Hematopoietic multipotent progenitor cell treated with erythropoietin and hydrocortisone succinate and interleukin-3 and kit ligand, for 15 days (in vitro differentiated cells): ENCODE results near the gene ATP8B1.

ENCODE experiments used
- DNase-seq: peaks from one replicate; pipeline ENCODE4 v3.0.0-alpha.2; 2015; ENCODE audit warnings: low spot score

Gene ATP8B1

DNA sequence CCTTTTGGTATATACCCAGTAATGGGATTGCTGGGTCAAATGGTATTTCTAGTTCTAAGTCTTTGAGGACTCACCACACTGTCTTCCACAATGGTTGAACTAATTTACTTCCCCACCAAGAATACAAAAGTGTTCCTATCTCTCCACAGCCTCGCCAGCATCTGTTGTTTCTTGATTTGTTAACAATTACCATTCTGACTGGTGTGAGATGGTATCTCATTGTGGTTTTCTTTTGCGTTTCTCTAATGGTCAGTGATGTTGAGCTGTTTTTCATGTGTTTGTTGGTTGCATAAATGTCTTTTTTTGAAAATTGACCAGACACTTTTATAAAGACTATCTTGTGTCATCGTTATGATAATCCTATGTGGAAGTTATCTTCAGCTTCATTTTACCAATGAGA lies 16.0 kb upstream of the ATP8B1 start:
- no peak for DNase-seq

DNA sequence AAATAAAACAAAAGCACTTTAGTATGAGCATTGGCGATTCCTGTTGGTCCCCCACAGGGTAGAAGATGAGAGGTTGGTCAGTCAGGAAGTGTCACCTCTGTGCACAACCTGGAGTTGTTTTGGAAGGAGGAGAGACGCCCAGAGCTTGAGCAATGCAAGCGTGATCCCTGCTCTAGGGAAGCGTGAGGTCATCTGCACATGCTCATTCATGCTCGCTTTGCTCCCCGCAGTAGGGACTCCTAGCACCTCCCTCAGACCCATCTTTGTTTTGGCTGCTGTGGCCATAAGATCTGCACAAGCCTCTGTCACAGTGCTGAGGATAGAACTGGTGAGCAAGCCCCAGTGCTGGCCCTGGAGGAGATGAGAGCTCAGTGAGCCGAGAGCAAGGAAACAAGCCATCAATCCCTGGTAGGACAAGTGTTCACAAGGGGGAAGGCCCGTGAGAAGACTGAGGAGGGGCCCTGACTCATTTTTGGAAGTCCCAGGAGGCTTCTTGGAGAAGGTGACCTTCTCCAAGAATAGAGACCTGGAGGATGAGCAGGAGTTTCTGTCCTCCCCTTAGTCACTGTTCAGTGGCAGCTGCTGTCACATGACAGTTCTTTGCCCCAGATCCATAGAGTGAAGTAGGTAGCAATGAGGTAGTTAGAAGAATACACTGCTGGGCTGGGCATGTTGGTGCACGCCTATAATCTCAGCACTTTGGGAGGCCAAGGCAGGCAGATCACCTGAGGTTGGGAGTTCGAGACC lies 13.3 kb upstream of the ATP8B1 start:
- DNase-seq: no peak

DNA sequence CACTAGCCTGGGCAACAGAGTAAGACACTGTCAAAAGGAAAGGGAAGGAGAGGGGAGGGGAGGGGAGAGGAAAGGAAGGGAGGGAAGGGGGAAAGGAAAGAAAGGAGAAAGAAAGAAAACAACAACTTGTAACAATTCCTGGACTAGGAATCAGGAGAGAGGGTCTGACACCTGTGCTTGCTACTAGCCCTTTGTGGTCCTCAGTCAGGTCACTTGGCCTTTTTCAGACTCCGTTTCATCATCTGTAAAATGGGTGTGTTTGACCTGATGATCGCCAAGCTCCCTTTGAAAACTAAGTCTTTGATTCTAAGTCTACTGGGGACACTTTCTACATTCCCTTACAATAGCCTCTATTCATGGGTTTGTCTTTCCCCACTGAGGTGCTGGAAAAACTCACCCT lies 11.4 kb upstream of the ATP8B1 start:
- DNase-seq: no peak

DNA sequence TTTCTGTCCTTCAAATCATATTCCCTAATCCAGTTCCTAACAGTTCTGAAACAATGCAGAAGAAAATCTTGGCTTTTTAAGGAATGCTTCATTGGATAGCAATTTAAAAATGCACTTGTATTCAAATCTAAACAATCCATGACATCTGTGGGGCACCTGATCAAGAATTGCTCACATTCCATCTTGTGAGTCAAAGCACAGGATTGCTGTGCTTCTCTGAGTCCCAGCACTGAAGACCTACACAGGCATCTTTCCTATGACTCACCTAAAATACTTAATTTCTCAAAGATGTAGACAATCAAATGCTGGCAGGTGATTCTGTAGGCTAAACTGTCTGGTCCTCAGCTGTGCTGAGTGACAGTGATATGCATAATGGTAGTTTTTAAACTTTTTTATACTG lies 10.1 kb upstream of the ATP8B1 start:
- DNase-seq: no peak

DNA sequence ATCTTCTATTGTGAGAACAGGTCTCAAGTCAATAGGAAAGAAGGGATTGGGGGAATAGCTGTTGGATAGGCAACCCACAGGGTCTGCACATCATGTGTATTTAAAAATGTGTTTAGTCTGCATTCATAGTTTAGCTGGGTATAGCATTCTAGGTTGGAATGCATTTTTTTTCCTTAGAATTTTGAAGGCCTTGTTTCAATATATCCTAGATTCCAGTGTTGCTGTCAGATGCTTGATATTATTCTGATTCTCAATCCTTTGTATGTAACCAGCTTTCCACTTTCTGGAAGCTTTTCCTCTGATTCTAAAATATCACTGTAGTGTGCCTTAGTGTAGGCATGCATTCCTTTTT lies 9.0 kb upstream of the ATP8B1 start:
- DNase-seq: no peak

DNA sequence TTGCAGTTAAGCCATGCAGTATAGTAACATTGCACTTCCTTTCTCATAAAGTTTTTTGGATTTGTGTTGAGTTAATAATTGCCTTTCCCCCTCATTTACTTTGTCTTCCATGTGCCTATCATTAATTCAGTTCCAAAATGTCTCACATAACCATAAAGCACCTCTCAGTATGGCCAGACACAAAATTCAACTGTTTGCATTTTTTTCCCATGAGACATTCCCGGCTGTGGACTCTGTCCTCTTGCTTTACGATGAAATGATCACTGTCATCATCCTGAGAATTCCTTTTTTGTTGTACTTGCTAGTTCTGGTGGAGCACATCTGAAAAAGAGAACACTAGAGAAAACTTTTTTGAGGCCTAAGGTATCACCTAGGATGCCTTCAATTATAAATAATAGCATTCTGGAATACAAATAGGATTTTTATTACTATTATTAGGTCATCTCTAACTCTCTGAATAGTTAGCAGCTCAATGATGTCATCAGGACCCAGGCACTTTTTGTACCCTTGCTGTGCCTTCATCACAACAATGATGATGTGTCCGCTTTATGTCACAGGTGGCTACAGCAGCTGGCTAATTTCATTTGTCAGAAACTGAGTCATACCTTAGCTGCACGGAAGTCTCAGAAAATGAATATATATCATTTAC lies 8.5 kb upstream of the ATP8B1 start:
- DNase-seq: no peak

DNA sequence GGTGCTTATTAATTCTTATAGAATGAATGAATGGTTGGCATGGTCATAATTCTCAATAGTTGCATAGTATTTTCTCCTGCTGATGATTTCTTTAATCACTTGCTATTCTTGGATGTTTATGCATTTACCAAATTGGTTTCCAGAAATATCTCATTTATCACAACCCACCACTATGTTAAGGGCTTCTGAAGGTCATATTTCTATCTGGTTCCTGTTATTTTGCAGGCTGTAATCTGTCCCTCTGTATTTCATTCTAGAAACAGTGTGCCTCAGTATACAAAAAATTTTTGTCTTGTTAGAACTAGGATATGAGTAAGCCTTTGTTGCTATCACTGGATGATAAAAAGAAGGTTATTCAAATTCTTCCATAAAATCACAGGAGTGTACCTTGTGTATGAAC lies 6.1 kb upstream of the ATP8B1 start:
- no peak for DNase-seq

DNA sequence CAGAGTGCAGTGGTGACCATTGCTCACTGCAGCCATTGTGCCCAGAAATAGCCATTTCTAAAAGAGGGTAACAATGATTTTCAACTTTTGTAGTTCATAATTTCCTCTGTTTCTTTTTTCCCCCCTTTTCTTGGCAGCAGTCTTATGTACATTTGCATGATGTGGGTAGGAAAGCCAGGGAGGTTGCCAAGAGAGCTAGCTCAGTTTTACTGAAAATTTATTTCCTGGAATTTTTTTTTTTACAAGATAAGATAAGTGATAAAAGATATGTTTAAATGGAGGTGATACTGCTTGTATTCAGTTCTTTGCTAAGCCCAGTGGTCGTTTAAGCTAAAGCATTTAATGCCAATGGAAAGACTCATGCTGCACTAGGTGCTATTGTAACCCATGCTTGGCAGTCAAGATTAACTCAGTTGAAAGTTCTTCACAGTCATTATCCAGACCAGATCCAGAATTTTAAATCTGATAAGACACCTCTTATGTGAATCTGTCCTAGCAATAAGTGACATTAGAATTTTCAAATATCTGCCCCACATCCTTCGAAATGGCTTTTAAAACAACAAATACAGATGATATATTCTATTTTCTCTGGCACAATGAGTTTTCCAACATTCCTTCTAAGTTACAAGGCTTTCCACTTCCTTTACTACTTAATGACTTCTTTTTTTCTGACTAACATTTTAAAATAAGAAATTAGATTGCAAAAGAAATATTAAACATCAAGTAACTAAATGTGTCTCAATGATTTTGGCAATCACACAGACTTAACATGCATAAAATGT lies 4.4 kb upstream of the ATP8B1 start:
- DNase-seq: no peak

DNA sequence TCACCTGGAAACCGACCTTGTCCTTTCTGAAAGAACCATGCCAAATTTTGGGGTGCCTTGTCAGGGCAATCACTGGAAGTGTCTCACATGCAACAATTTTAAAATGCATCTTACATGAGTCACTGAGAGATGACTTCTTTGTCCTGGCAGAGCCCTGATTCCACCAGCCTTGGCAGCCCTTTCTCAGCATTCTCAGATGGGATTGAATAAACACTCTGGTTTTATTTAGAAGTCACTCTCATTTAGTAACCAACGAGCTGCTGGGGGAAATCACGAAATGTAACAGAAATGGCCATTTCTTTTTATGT lies 3.8 kb upstream of the ATP8B1 start:
- no peak for DNase-seq

DNA sequence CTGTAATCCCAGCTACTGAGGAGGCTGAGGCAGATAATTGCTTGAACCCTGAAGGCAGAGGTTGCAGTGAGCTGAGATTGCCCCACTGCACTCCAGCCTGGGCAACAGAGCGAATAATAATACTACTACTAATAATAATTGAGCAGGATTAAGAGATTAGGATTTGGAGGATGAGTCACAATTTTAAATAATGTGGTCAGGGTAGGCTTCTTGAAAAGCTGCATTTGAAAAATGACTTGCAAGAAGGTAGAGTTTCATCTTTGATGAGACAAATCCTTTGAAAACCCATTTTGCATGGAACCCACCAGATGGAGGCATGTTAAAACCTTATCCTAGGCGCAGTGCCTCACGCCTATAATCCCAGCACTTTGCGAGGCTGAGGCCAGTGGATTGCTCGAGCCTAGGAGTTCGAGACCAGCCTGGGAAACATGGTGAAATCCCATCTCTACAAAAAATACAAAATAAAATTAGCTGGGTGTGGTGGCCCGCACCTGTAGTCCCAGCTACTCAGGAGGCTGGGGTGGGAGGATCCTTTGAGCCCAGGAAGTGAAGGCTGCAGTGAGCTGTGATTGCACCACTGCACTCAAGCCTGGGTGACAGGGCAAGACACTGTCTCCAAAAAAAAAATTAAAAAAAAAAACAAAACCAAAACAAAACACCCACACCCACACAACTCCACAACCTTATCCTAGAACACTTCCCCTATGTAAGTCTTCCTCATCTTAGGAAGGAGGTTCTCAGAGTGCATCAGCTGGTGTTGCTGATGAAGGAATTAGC lies 3.3 kb upstream of the ATP8B1 start:
- DNase-seq: no peak

DNA sequence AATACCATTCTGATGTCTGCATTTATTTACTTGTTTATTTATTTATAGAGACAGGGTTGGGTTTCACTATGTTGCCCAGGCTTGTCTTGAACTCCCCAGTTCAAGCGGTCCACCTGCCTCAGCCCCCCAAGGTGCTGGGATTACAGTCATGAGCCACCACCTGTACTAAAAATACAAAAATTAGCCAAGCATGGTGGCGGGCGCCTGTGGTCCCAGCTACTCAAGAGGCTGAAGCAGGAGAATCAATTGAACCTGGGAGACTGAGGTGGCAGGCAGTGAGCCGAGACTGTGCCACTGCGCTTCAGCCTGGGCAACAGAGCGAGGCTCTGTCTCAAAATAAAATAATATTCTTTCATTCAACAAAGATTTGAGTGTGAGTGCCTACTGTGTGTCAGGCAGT lies 2.0 kb upstream of the ATP8B1 start:
- DNase-seq: no peak

DNA sequence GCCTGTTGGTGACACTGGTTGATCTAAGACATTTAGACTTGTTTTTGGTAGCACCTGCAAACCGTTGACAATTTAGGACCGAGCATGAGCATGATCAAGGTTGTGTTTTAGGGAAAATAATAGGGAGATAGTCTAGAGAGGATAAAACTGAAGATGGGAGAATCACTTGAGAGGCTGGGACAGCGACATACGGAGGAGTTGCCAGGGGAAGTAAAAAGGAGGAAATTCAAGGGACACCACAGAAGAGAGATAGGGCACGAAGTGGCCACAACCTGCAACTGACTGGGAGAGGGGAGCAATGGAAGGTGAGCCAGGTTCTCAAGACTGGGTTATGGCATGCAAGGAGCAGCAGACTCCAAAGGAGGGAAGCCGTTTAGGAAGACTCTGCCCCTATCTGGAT lies 1.4 kb upstream of the ATP8B1 start:
- no peak for DNase-seq

DNA sequence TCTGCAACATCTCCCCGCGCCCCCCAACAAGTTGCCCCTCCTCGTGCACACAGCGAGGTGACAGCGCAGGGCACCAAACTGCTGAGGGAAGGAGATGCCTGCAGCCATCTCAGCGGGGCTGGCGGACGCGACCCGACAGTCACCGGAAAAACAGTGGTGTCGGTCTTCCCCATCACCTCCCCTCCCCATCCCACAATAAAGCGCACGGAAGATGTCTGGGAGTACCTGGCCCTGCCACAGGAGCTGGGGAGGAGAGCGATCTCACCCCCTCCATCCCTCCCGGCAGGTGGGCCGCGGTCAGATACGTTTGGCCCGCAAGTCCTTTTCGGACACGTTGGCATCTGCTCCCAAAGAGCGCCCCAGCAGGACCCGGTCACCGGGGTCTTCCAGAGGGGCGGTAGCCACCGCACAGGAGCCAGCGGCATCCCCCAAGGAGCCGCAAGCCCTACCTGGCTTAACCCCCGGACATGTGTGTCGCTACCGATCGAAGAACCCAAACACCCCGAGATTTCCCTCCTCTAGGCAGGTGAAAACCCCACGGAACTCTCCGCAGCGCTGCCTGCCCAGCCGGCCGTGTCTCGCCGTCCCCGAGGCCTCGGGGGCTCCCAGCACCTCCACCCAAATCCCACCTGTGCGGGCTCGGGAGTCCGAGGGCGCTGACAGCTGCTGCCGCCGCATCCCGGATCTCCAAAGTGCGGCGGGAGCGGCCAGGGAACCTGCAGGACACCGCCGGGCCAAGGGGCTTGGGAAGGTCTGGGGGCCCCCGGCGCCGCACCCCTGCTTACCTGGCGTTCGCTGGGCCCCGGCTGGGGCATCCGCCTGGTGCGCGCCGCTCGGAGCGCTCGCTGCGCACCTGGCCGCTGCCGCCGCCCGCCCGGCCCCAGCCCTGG lies 657 bp downstream of the ATP8B1 start:
- no peak for DNase-seq

DNA sequence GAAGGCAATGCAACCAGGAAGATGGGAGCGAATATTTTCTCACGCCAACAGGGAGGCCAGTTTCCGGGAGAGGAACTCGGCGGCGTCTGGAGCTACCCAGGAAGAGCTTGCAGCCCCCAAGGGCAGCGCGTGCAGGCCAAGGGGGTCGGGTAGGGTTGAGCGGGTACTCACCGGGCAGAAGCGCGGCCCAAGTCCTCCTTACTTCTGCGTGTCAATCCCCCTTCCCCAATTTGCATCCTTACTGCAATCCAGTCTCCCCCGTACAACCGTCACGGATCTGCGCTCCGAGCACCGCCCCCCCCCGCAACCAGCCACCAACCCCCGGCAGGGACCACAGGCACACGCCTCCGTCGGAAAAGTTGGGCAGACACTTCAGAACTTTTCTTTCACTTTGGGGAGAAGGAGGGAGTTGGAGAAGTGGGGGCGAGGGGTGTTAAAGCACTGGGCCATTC lies 1.3 kb downstream of the ATP8B1 start:
- DNase-seq: no peak

DNA sequence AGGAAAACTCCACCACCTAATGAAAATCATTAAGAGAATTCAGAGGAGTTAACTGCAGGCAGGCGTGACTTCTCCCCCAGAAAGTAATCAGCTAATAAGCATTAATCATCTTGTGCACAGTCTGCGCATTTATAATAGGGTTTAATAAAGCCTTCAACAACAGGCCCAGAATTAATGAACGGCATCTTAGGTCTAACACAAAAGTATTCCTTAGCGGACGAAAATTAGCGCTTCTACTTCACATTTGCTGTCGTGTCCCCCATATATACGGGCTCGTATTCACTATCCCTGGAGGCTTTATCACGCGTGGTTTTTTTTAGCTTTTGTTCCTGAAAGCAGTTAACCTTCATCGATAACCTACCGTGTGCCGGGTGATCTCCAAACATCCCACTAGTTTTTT lies 1.8 kb downstream of the ATP8B1 start:
- DNase-seq: no peak

DNA sequence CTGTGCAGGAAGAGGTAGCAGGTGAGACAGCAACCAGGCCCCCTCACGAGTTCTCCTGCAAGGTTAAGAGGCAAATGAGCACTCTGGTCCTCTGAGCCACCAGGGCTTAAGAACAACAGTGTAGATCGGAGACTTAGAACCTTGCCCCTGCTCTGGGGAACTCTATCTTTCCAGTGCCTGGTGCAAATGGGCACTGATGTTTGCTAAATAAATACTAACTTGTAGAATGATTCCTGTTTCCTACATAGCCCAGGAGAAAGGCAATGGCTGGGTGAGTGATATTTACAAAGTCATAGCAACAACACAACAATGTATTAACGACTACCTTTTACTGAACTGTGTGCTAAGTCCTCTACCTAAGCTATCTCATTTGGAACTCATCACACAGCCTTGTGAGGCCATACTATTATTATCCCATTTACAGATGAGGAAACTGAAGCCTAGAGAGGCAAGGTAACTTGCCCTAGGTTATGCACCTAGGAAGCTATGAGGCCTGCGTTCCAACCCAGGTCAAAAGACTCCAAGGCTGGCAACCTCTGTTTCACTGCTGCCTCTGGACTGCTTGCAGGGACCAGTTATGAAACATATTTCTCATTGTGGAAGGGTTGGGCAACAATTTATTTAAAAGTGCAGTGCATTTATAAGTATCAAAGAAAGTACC lies 4.3 kb downstream of the ATP8B1 start:
- DNase-seq: no peak

DNA sequence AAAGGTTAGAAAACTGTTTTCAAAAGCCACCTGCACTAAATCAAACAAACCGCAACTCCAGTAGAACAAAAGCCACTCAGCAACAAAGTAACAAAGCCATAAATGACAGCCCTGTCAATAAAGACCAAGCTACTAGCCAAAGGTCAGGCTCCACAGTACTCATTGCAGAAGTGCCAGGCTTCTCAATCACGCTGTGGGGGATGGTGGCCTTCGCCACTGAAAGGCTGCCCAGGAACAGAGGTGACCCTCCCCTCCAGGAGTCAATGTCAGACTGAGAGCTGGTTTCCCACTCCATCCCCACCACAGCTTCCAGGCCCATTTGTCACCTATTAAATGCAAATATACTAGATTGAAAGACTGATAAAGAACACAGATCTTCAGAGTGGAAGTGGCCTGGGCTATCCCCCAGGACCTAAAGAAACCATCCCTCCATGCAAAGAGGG lies 5.9 kb downstream of the ATP8B1 start:
- DNase-seq: no peak

DNA sequence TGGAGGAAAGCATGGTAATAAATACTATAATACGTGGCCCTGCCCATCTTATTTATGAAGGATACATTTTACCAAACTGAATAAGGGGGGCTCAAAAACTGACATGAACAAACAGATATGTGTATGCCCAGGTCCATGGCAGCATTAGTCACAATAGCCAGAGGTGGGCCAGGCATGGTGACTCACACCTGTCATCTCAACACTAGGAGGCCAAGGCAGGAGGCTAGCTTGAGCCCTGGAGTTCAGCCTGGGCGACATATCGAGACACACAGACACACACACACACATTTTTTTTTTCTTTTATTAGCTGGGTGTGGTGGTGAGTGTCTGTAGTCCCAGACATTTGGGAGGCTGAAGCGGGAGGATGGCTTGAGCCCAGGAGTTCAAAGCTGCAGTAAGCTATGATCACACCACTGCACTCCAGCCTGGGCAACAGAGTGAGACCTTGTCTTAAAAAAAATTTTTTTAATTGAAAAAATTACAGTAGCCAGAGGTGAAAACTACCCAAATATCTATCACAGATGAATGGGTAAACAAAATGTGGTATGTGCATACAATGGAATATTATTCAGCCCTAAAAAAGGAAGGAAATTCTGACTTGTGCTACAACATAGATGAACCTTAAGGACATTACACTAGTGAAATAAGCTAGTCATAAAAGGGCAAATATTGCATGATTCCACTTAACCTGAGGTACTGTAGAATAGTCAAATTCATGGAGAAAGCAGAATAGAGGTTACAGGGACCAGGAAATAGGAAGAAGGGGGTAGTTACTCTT lies 8.0 kb downstream of the ATP8B1 start:
- no peak for DNase-seq

DNA sequence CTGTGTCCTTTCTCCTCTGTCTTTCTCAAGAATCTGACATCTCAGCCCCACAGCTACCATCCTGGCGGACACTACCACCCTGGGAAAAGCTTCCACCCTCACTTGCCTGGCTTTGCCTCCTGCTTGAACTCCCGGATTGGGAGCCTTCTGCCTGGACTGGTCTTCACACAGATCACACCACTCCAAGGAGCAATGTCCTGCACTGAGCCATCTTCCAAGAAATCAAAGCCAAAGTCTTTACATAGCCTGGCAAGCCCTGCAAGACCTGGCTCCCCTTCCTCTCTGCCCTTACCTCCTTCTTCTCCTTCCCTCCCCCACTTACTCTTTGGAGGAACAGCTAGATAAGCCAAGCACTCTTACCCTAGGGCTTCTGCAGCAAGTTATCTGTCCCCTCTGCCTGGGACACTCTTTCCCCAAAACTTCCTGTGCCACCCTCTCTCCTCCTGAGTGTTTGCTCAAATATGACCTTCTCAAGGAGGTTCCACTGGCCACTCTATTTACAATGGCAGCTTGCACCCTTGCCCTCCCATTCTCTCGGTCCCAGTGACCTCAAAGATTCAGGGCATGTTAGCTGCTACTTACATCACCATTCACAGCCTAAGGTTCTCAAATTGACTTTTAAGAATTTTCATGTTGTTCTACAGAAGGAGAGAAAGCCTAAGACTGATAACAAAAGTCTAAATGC lies 9.7 kb downstream of the ATP8B1 start:
- DNase-seq: no peak
